A673 (cell line): ENCODE data around the gene VPS51.

Experiments used
- EZH2 ChIP-seq: fragments of 200-600 bp; sonication (generic); IDR thresholded peaks from 2 replicates; pipeline ENCODE4 v1.6.1; 2017; ENCODE audit warnings: borderline replicate concordance, low read depth, mild to moderate bottlenecking, mixed read lengths, antibody characterized with exemption, low read length; ENCODE audit not compliant: poor library complexity, severe bottlenecking
- TF ChIP-seq, protein P1 (sequence below): fragments of 300-800, 200-600 bp; sonication (generic); conservative IDR thresholded peaks from 2 replicates; pipeline ENCODE4 v1.5.1; 2017; ENCODE audit warnings: low read depth, mild to moderate bottlenecking, antibody characterized with exemption, low read length, moderate library complexity, mixed read lengths

DNA sequence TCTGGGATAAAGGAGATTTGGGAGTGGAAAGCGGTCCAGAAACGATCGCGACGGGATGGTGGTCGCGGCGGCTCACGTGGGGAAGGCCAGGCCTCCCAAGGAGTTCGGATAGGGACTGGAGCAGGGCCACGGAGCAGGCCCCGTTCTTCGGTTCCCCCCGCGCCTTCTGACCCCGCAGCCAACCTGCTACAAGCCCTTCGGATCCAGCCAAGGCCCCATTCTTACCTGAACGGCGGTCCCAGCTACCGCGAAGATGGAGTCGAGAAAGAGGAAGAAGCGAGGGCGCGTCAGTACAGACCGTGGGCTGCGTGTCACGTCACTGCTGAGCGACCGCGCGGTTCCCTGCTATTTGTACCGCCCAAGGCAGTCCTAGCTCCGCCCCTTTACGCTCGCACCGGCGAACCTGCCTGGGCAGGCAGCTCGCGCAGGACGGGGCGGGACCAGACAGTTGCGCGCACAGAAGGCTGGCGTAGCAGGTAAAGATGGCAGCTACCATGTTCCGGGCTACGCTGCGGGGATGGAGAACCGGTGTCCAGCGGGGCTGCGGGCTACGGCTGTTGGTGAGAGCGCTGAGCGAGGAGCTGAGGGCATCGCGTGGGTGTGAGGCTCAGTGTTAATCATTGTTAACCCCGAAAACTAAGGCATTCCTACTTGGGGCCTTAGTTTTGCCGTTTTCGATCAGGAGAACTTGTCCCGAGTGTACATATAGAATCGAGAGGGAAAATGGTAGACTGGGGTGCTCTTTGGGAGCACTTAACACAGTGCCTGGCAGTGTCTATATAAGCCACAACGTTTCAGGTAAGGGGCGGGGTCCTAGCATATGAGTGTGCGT is 26.1 kb downstream of the VPS51 start, which contains the start of the genes FAU and MRPL49:
- no peak for TF ChIP-seq EZH2
- TF ChIP-seq, protein P1, sequence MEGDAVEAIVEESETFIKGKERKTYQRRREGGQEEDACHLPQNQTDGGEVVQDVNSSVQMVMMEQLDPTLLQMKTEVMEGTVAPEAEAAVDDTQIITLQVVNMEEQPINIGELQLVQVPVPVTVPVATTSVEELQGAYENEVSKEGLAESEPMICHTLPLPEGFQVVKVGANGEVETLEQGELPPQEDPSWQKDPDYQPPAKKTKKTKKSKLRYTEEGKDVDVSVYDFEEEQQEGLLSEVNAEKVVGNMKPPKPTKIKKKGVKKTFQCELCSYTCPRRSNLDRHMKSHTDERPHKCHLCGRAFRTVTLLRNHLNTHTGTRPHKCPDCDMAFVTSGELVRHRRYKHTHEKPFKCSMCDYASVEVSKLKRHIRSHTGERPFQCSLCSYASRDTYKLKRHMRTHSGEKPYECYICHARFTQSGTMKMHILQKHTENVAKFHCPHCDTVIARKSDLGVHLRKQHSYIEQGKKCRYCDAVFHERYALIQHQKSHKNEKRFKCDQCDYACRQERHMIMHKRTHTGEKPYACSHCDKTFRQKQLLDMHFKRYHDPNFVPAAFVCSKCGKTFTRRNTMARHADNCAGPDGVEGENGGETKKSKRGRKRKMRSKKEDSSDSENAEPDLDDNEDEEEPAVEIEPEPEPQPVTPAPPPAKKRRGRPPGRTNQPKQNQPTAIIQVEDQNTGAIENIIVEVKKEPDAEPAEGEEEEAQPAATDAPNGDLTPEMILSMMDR, result no peak
